Measurements from ENCODE around the gene WNT9B. TPM values are rescaled to one million over a fixed set of nuclear protein-coding genes. Genes with fewer than 3 reads are reported as not detected.

WNT9B gene
- polyA plus RNA-seq, 1 donor from 2014 or later: not detected

- H3F3A ChIP-seq (ENCODE audit: insufficient read depth, low read length, poor library complexity, severe bottlenecking): no peaks in the 10 kb centered on the region
These were observed 8.6 kb downstream of the WNT9B start for GRCh38 chr17:46859996-46860395.

GRCh38 chr17:46862949-46863348 is 11.6 kb downstream of the WNT9B start:
- Histone ChIP-seq H3K4me2 (ENCODE audit: low read length) (no peak overlapping the region), H3K79me2 (replicated peaks; ENCODE audit: insufficient read depth, low read length) (no peaks in the 10 kb centered on the region), H3K27ac (ENCODE audit: low read length) (no peak overlapping the region), H3F3A (ENCODE audit: insufficient read depth, low read length, poor library complexity, severe bottlenecking) (no peaks in the 10 kb centered on the region), H3K36me3 (ENCODE audit: insufficient read depth, low read length) (no peaks in the 10 kb centered on the region), H4K20me1 (ENCODE audit: insufficient read depth) (no peaks in the 10 kb centered on the region), H3K4me3 (ENCODE audit: low read length) (no peak overlapping the region), H3K9ac (ENCODE audit: low read length) (no peak overlapping the region), H2AFZ (ENCODE audit: low read depth, low read length) (no peak overlapping the region), H3K9me3 (ENCODE audit: low read length) (no peaks in the 10 kb centered on the region), H3K27me3 (ENCODE audit: insufficient read depth, low read depth, low read length) (no peaks in the 10 kb centered on the region), H3K9me2 (ENCODE audit: insufficient read depth, low read length) (no peaks in the 10 kb centered on the region)
- TF ChIP-seq SMC3 (conservative IDR thresholded peaks at IDR 0.05; ENCODE audit: poor library complexity): no peak
- no peak for TF ChIP-seq MXI1 (conservative IDR thresholded peaks at IDR 0.05; ENCODE audit: poor library complexity, severe bottlenecking)
- no peak for TF ChIP-seq POLR2AphosphoS5 (IDR thresholded peaks at IDR 0.05)
- TF ChIP-seq, protein P1, sequence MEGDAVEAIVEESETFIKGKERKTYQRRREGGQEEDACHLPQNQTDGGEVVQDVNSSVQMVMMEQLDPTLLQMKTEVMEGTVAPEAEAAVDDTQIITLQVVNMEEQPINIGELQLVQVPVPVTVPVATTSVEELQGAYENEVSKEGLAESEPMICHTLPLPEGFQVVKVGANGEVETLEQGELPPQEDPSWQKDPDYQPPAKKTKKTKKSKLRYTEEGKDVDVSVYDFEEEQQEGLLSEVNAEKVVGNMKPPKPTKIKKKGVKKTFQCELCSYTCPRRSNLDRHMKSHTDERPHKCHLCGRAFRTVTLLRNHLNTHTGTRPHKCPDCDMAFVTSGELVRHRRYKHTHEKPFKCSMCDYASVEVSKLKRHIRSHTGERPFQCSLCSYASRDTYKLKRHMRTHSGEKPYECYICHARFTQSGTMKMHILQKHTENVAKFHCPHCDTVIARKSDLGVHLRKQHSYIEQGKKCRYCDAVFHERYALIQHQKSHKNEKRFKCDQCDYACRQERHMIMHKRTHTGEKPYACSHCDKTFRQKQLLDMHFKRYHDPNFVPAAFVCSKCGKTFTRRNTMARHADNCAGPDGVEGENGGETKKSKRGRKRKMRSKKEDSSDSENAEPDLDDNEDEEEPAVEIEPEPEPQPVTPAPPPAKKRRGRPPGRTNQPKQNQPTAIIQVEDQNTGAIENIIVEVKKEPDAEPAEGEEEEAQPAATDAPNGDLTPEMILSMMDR (IDR thresholded peaks at IDR 0.05; ENCODE audit: poor library complexity, severe bottlenecking): no peak
- TF ChIP-seq EZH2 (IDR thresholded peaks at IDR 0.05; ENCODE audit: borderline replicate concordance, insufficient read depth, low read length, poor library complexity, severe bottlenecking): no peak
- no peak for TF ChIP-seq RAD21 (conservative IDR thresholded peaks at IDR 0.05)
- TF ChIP-seq, protein P2, sequence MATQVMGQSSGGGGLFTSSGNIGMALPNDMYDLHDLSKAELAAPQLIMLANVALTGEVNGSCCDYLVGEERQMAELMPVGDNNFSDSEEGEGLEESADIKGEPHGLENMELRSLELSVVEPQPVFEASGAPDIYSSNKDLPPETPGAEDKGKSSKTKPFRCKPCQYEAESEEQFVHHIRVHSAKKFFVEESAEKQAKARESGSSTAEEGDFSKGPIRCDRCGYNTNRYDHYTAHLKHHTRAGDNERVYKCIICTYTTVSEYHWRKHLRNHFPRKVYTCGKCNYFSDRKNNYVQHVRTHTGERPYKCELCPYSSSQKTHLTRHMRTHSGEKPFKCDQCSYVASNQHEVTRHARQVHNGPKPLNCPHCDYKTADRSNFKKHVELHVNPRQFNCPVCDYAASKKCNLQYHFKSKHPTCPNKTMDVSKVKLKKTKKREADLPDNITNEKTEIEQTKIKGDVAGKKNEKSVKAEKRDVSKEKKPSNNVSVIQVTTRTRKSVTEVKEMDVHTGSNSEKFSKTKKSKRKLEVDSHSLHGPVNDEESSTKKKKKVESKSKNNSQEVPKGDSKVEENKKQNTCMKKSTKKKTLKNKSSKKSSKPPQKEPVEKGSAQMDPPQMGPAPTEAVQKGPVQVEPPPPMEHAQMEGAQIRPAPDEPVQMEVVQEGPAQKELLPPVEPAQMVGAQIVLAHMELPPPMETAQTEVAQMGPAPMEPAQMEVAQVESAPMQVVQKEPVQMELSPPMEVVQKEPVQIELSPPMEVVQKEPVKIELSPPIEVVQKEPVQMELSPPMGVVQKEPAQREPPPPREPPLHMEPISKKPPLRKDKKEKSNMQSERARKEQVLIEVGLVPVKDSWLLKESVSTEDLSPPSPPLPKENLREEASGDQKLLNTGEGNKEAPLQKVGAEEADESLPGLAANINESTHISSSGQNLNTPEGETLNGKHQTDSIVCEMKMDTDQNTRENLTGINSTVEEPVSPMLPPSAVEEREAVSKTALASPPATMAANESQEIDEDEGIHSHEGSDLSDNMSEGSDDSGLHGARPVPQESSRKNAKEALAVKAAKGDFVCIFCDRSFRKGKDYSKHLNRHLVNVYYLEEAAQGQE (IDR thresholded peaks at IDR 0.05; ENCODE audit: borderline replicate concordance): no peak
- no peak for TF ChIP-seq EP300 (conservative IDR thresholded peaks at IDR 0.05; ENCODE audit: poor library complexity, severe bottlenecking)
- no peak for TF ChIP-seq TAF1 (IDR thresholded peaks at IDR 0.05; ENCODE audit: low read depth)

More at GRCh38 chr17:46859996-46860395, 8.6 kb downstream of the WNT9B start:
- H3K27ac ChIP-seq (ENCODE audit: low read length): no peak overlapping the region
- no peaks in the 10 kb centered on the region for H3K79me2 ChIP-seq (replicated peaks; ENCODE audit: insufficient read depth, low read length)
- H3K27me3 ChIP-seq (ENCODE audit: insufficient read depth, low read depth, low read length): no peaks in the 10 kb centered on the region
- no peak overlapping the region for H3K4me2 ChIP-seq (ENCODE audit: low read length)
- H3K4me3 ChIP-seq (ENCODE audit: low read length): no peak overlapping the region
- no peaks in the 10 kb centered on the region for H3K9me2 ChIP-seq (ENCODE audit: insufficient read depth, low read length)
- H2AFZ ChIP-seq (ENCODE audit: low read depth, low read length): no peak overlapping the region
- no peak overlapping the region for H3K9ac ChIP-seq (ENCODE audit: low read length)
- no peak for TF ChIP-seq RAD21 (conservative IDR thresholded peaks at IDR 0.05)
- TF ChIP-seq SMC3 (conservative IDR thresholded peaks at IDR 0.05; ENCODE audit: poor library complexity): no peak
- no peak for TF ChIP-seq EZH2 (IDR thresholded peaks at IDR 0.05; ENCODE audit: borderline replicate concordance, insufficient read depth, low read length, poor library complexity, severe bottlenecking)
- TF ChIP-seq, protein P2 (IDR thresholded peaks at IDR 0.05; ENCODE audit: borderline replicate concordance): no peak
- TF ChIP-seq MXI1 (conservative IDR thresholded peaks at IDR 0.05; ENCODE audit: poor library complexity, severe bottlenecking): no peak
- no peak for TF ChIP-seq TAF1 (IDR thresholded peaks at IDR 0.05; ENCODE audit: low read depth)
- TF ChIP-seq, protein P1 (IDR thresholded peaks at IDR 0.05; ENCODE audit: poor library complexity, severe bottlenecking): no peak
- no peak for TF ChIP-seq POLR2AphosphoS5 (IDR thresholded peaks at IDR 0.05)
- TF ChIP-seq EP300 (conservative IDR thresholded peaks at IDR 0.05; ENCODE audit: poor library complexity, severe bottlenecking): no peak
- H4K20me1 ChIP-seq (ENCODE audit: insufficient read depth): no peaks in the 10 kb centered on the region
- H3K36me3 ChIP-seq (ENCODE audit: insufficient read depth, low read length): no peaks in the 10 kb centered on the region
- H3K9me3 ChIP-seq (ENCODE audit: low read length): no peaks in the 10 kb centered on the region
